ENCODE measurements around the gene TGFBR3L. TPM values are rescaled to one million over a fixed set of nuclear protein-coding genes. Genes with fewer than 3 reads are reported as not detected.

Gene TGFBR3L
- total RNA-seq, 1 donor from 2014 or later = 2.8 TPM

- Histone ChIP-seq H3K27ac (ENCODE audit: low read depth, low read length) (no peak overlapping the region), H3K4me2 (ENCODE audit: low read length) (peak overlapping the region; percentile 70), H3K9me3 (ENCODE audit: insufficient read depth, low read depth, low read length) (no peaks in the 10 kb centered on the region), H3K36me3 (ENCODE audit: insufficient read depth, low read length) (no peaks in the 10 kb centered on the region), H2AFZ (ENCODE audit: low read depth, low read length) (no peak overlapping the region), H3K4me1 (ENCODE audit: insufficient read depth, low read length) (peaks cover 12% of the 10 kb centered on the region), H3K9ac (ENCODE audit: low read length) (no peak overlapping the region), H4K20me1 (ENCODE audit: insufficient read depth, low read length) (peaks cover 6% of the 10 kb centered on the region), H3K27me3 (ENCODE audit: insufficient read depth, low read length) (peaks cover 22% of the 10 kb centered on the region), H3K4me3 (ENCODE audit: insufficient read depth, low read depth, low read length) (no peak overlapping the region), H3K79me2 (ENCODE audit: insufficient read depth, low read length) (no peaks in the 10 kb centered on the region)
- H3K4me1 Mint-ChIP-seq (ENCODE audit: low read depth, unreplicated experiment) = peaks cover 4% of the 10 kb centered on the region
- no peak for DNase-seq (ENCODE audit: low read depth)
- H3K27ac Mint-ChIP-seq (ENCODE audit: unreplicated experiment) = no peak overlapping the region
- peaks cover 19% of the 10 kb centered on the region for H3K27me3 Mint-ChIP-seq (ENCODE audit: low read depth, unreplicated experiment)
- TF ChIP-seq, protein P1, sequence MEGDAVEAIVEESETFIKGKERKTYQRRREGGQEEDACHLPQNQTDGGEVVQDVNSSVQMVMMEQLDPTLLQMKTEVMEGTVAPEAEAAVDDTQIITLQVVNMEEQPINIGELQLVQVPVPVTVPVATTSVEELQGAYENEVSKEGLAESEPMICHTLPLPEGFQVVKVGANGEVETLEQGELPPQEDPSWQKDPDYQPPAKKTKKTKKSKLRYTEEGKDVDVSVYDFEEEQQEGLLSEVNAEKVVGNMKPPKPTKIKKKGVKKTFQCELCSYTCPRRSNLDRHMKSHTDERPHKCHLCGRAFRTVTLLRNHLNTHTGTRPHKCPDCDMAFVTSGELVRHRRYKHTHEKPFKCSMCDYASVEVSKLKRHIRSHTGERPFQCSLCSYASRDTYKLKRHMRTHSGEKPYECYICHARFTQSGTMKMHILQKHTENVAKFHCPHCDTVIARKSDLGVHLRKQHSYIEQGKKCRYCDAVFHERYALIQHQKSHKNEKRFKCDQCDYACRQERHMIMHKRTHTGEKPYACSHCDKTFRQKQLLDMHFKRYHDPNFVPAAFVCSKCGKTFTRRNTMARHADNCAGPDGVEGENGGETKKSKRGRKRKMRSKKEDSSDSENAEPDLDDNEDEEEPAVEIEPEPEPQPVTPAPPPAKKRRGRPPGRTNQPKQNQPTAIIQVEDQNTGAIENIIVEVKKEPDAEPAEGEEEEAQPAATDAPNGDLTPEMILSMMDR (IDR thresholded peaks at IDR 0.05; ENCODE audit: insufficient read depth, low read depth, low read length) = no peak
- no peak for TF ChIP-seq EZH2 (IDR thresholded peaks at IDR 0.05; ENCODE audit: insufficient read depth, low read length)
- peak overlapping the region; percentile 40 for H3K4me3 Mint-ChIP-seq (ENCODE audit: unreplicated experiment)
- H3K9me3 Mint-ChIP-seq (ENCODE audit: unreplicated experiment) = no peaks in the 10 kb centered on the region
- FAIRE-seq = no peak
- H3K36me3 Mint-ChIP-seq (ENCODE audit: low read depth, unreplicated experiment) = no peaks in the 10 kb centered on the region
Measured at GRCh38 chr19:7869910-7870511, 44.6 kb upstream of the TGFBR3L start.

GRCh38 chr19:7870571-7871436 lies 43.8 kb upstream of the TGFBR3L start:
- H3K4me1 ChIP-seq (ENCODE audit: insufficient read depth, low read length) = peaks cover 12% of the 10 kb centered on the region
- no peak overlapping the region for H3K4me3 ChIP-seq (ENCODE audit: insufficient read depth, low read depth, low read length)
- H3K27ac ChIP-seq (ENCODE audit: low read depth, low read length) = no peak overlapping the region
- H4K20me1 ChIP-seq (ENCODE audit: insufficient read depth, low read length) = no peaks in the 10 kb centered on the region
- H3K4me2 ChIP-seq (ENCODE audit: low read length) = peak overlapping the region; percentile 89
- H2AFZ ChIP-seq (ENCODE audit: low read depth, low read length) = peak overlapping the region; percentile 89
- H3K27ac Mint-ChIP-seq (ENCODE audit: unreplicated experiment) = peak overlapping the region; percentile 55
- no peak for DNase-seq (ENCODE audit: low read depth)
- no peaks in the 10 kb centered on the region for H3K36me3 Mint-ChIP-seq (ENCODE audit: low read depth, unreplicated experiment)
- H3K36me3 ChIP-seq (ENCODE audit: insufficient read depth, low read length) = no peaks in the 10 kb centered on the region
- no peaks in the 10 kb centered on the region for H3K9me3 Mint-ChIP-seq (ENCODE audit: unreplicated experiment)
- peaks cover 4% of the 10 kb centered on the region for H3K4me1 Mint-ChIP-seq (ENCODE audit: low read depth, unreplicated experiment)
- no peak overlapping the region for H3K9ac ChIP-seq (ENCODE audit: low read length)
- no peak for TF ChIP-seq EZH2 (IDR thresholded peaks at IDR 0.05; ENCODE audit: insufficient read depth, low read length)
- TF ChIP-seq, protein P1 (IDR thresholded peaks at IDR 0.05; ENCODE audit: insufficient read depth, low read depth, low read length) = no peak
- H3K27me3 Mint-ChIP-seq (ENCODE audit: low read depth, unreplicated experiment) = peaks cover 16% of the 10 kb centered on the region
- peak overlapping the region; percentile 29 for H3K4me3 Mint-ChIP-seq (ENCODE audit: unreplicated experiment)
- FAIRE-seq = no peak
- no peaks in the 10 kb centered on the region for H3K9me3 ChIP-seq (ENCODE audit: insufficient read depth, low read depth, low read length)
- peaks cover 18% of the 10 kb centered on the region for H3K27me3 ChIP-seq (ENCODE audit: insufficient read depth, low read length)
- no peaks in the 10 kb centered on the region for H3K79me2 ChIP-seq (ENCODE audit: insufficient read depth, low read length)

Measured in astrocyte (in vitro differentiated cells and primary cell).